ENCODE measurements around the gene MCCD1. TPM values are rescaled to one million over a fixed set of nuclear protein-coding genes. Genes with fewer than 3 reads are reported as not detected.
"Not testable (repeated sequence)": the region's sequence is repeated elsewhere in the genome, so short reads cannot be mapped to it uniquely, and the experiment has no call there.

The MCCD1 gene
- total RNA-seq, 1 experiment from 2014 or later, result not detected

DNA sequence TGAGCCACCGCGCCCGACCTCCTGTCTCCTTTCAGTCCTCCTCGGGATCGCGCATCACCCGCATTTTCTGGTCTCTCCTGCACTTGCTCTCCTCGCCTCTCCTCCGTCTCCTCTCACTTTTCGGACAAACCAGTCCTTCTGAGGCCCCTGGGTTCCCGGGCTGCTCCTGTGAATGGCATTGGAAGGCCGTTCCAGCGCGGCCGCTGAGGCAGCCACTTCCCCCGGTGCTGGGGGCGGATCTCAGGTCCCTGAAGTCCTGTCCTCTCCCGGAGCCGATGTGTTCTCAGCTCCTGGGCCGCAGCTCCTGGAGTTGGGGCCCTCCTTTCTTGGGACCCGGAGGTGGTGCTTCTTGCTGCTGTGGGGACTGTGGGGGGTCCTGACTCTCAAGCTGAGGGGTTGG lies 30.0 kb upstream of the MCCD1 start:
- in situ Hi-C loops (cut with HindIII; ENCODE audit: low pct_unique_long_range_greater_than_20kb, low sequenced_read_pairs) (no loop called here), intact Hi-C loops (cut with micrococcal nuclease; ENCODE audit: unreplicated experiment) (no loop called here)
- no peaks in the 10 kb centered on the region for H3K27me3 ChIP-seq (ENCODE audit: control insufficient read depth, insufficient read depth, low read length)
- ATAC-seq (no peak), DNase-seq (ENCODE audit: low read depth, low spot score) (no peak)
- TF ChIP-seq POLR2AphosphoS5 (IDR thresholded peaks at IDR 0.05; ENCODE audit: low read depth, low read length), result no peak
- TF ChIP-seq SIN3A (IDR thresholded peaks at IDR 0.05; ENCODE audit: borderline replicate concordance, insufficient read depth, low read depth, low read length), result no peak
- TF ChIP-seq, protein P1, sequence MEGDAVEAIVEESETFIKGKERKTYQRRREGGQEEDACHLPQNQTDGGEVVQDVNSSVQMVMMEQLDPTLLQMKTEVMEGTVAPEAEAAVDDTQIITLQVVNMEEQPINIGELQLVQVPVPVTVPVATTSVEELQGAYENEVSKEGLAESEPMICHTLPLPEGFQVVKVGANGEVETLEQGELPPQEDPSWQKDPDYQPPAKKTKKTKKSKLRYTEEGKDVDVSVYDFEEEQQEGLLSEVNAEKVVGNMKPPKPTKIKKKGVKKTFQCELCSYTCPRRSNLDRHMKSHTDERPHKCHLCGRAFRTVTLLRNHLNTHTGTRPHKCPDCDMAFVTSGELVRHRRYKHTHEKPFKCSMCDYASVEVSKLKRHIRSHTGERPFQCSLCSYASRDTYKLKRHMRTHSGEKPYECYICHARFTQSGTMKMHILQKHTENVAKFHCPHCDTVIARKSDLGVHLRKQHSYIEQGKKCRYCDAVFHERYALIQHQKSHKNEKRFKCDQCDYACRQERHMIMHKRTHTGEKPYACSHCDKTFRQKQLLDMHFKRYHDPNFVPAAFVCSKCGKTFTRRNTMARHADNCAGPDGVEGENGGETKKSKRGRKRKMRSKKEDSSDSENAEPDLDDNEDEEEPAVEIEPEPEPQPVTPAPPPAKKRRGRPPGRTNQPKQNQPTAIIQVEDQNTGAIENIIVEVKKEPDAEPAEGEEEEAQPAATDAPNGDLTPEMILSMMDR (IDR thresholded peaks at IDR 0.05), result no peak
- TF ChIP-seq, protein P2, sequence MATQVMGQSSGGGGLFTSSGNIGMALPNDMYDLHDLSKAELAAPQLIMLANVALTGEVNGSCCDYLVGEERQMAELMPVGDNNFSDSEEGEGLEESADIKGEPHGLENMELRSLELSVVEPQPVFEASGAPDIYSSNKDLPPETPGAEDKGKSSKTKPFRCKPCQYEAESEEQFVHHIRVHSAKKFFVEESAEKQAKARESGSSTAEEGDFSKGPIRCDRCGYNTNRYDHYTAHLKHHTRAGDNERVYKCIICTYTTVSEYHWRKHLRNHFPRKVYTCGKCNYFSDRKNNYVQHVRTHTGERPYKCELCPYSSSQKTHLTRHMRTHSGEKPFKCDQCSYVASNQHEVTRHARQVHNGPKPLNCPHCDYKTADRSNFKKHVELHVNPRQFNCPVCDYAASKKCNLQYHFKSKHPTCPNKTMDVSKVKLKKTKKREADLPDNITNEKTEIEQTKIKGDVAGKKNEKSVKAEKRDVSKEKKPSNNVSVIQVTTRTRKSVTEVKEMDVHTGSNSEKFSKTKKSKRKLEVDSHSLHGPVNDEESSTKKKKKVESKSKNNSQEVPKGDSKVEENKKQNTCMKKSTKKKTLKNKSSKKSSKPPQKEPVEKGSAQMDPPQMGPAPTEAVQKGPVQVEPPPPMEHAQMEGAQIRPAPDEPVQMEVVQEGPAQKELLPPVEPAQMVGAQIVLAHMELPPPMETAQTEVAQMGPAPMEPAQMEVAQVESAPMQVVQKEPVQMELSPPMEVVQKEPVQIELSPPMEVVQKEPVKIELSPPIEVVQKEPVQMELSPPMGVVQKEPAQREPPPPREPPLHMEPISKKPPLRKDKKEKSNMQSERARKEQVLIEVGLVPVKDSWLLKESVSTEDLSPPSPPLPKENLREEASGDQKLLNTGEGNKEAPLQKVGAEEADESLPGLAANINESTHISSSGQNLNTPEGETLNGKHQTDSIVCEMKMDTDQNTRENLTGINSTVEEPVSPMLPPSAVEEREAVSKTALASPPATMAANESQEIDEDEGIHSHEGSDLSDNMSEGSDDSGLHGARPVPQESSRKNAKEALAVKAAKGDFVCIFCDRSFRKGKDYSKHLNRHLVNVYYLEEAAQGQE (IDR thresholded peaks at IDR 0.05; ENCODE audit: insufficient read depth in 1 of 2, low read depth in 2 of 2, low read length in 1 of 2), result no peak
- no peak for TF ChIP-seq TCF7L2 (IDR thresholded peaks at IDR 0.05; ENCODE audit: low read depth, low read length)
- BruUV-seq (replicated peaks), result no TSS peak
- peak overlapping the region; percentile 95 for H3K27ac ChIP-seq (ENCODE audit: low read length)
- H3K9me3 ChIP-seq (ENCODE audit: control insufficient read depth, insufficient read depth, low read depth, low read length), result no peaks in the 10 kb centered on the region
- POLR2A ChIA-PET, result interaction anchor here (0.7 kb wide), 1 partner anchor 166 kb away, joined by 15 read pairs; the partner anchor contains the start of gene GPANK1
- peaks cover 16% of the 10 kb centered on the region; the same call in 1 of the 2 replicates for H3K4me1 ChIP-seq (ENCODE audit: control insufficient read depth, insufficient read depth, low read length)
- H3K36me3 ChIP-seq (ENCODE audit: control insufficient read depth, insufficient read depth, low read length), result no peaks in the 10 kb centered on the region; the same call in 1 of the 2 replicates
- CTCF ChIA-PET, result interaction anchor here (0.7 kb wide), 1 partner anchor 65 kb away, joined by 4 read pairs; no protein-coding TSS in a partner anchor
- H3K4me3 ChIP-seq (ENCODE audit: low read depth in 2 of 2, low read length in 2 of 2), result peak overlapping the region; percentile 79 to 83

DNA sequence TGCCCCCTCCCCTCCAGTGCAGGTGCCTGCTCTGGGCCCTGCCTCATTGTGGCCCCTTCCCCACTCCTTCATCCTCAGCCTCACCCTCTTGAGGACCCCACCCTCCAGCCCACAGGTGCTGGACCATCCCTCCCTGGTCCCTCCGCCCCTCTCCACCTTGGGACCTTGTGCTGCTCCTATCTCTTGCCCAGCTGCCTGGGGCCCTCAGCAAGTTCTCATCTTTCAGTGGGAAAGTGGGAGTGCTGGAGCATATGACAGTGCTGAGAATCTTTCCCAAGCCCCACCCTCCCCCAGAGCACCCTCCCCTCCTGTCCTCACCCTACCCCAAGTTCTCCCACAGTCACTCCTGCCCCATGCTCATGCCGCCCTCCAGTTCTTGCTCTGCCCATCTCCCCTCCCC lies 29.1 kb upstream of the MCCD1 start:
- ATAC-seq; H3K27ac ChIP-seq (ENCODE audit: low read length); in situ Hi-C loops (cut with HindIII; ENCODE audit: low pct_unique_long_range_greater_than_20kb, low sequenced_read_pairs); POLR2A ChIA-PET; CTCF ChIA-PET; intact Hi-C loops (cut with micrococcal nuclease; ENCODE audit: unreplicated experiment); BruUV-seq (replicated peaks); DNase-seq (ENCODE audit: low read depth, low spot score); H3K9me3 ChIP-seq (ENCODE audit: control insufficient read depth, insufficient read depth, low read depth, low read length); H3K27me3 ChIP-seq (ENCODE audit: control insufficient read depth, insufficient read depth, low read length); H3K36me3 ChIP-seq (ENCODE audit: control insufficient read depth, insufficient read depth, low read length): not testable (repeated sequence)
- Histone ChIP-seq H3K4me1 (ENCODE audit: control insufficient read depth, insufficient read depth, low read length) (peaks cover 16% of the 10 kb centered on the region; the same call in 1 of the 2 replicates), H3K4me3 (ENCODE audit: low read depth in 2 of 2, low read length in 2 of 2) (peak overlapping the region; percentile 79 to 83)

DNA sequence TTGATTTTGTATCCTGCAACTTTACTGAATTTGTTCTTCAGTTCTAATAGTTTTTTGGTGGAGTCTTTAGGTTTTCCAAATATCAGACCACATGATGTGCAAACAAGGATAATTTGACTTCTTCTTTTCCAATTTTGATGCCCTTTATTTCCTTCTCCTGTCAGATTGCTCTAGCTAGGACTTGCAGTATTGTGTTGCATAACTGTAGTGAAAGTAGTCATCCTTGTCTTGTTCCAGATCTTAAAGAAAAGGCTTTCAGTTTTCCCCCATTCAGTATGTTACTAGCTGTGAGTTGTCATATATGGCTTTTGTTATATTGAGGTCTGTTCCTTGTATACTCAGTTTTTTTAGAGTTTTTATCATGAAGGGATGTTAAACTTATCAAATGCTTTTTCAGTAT lies 26.2 kb upstream of the MCCD1 start:
- Histone ChIP-seq H3K4me1 (ENCODE audit: control insufficient read depth, insufficient read depth, low read length) (peaks cover 8% of the 10 kb centered on the region; the same call in 1 of the 2 replicates), H3K4me3 (ENCODE audit: low read depth in 2 of 2, low read length in 2 of 2) (no peak overlapping the region), H3K9me3 (ENCODE audit: control insufficient read depth, insufficient read depth, low read depth, low read length) (no peaks in the 10 kb centered on the region), H3K27ac (ENCODE audit: low read length) (no peak overlapping the region), H3K36me3 (ENCODE audit: control insufficient read depth, insufficient read depth, low read length) (peaks cover 2% of the 10 kb centered on the region; the same call in 1 of the 2 replicates), H3K27me3 (ENCODE audit: control insufficient read depth, insufficient read depth, low read length) (no peaks in the 10 kb centered on the region)
- intact Hi-C loops (cut with micrococcal nuclease; ENCODE audit: unreplicated experiment) (no loop called here), in situ Hi-C loops (cut with HindIII; ENCODE audit: low pct_unique_long_range_greater_than_20kb, low sequenced_read_pairs) (no loop called here)
- DNase-seq (ENCODE audit: low read depth, low spot score), result no peak
- ATAC-seq, result no peak
- ChIA-PET CTCF (no interaction called here), POLR2A (no interaction called here)
- TF ChIP-seq, protein P1 (IDR thresholded peaks at IDR 0.05), result no peak
- TF ChIP-seq, protein P2 (IDR thresholded peaks at IDR 0.05; ENCODE audit: insufficient read depth in 1 of 2, low read depth in 2 of 2, low read length in 1 of 2), result no peak
- TF ChIP-seq SIN3A (IDR thresholded peaks at IDR 0.05; ENCODE audit: borderline replicate concordance, insufficient read depth, low read depth, low read length) (no peak), TCF7L2 (IDR thresholded peaks at IDR 0.05; ENCODE audit: low read depth, low read length) (no peak), POLR2AphosphoS5 (IDR thresholded peaks at IDR 0.05; ENCODE audit: low read depth, low read length) (no peak)
- BruUV-seq (replicated peaks), result no TSS peak

Measured in Panc1 (cell line).